ENCODE results near the gene C1orf167. TPM values are rescaled to one million over a fixed set of nuclear protein-coding genes. Genes with fewer than 3 reads are reported as not detected.

Gene C1orf167
- total RNA-seq, 1 donor from 2014 or later = not detected

- H3K9me3 Mint-ChIP-seq = no peaks in the 10 kb centered on the region
- Histone ChIP-seq H3K4me1 (peaks cover 15% of the 10 kb centered on the region), H3K27ac (no peak overlapping the region), H3K27me3 (no peaks in the 10 kb centered on the region), H3K9ac (no peak overlapping the region), H3K9me3 (ENCODE audit: low read depth) (no peaks in the 10 kb centered on the region), H3K36me3 (no peaks in the 10 kb centered on the region), H3K79me2 (ENCODE audit: low read depth) (no peaks in the 10 kb centered on the region), H2AFZ (replicated peaks) (no peak overlapping the region), H4K20me1 (ENCODE audit: low read depth) (no peaks in the 10 kb centered on the region), H3K4me3 (no peak overlapping the region), H3F3A (ENCODE audit: low read depth) (peaks cover 13% of the 10 kb centered on the region), H3K4me2 (no peak overlapping the region)
- no peaks in the 10 kb centered on the region for H3K27me3 Mint-ChIP-seq (ENCODE audit: insufficient read depth, low read depth)
- peak; percentile 1 for DNase-seq (ENCODE audit: low spot score)
- TF ChIP-seq EZH2 (IDR thresholded peaks at IDR 0.05) (no peak), EZH2phosphoT487 (IDR thresholded peaks at IDR 0.05) (no peak)
- TF ChIP-seq, protein P1, sequence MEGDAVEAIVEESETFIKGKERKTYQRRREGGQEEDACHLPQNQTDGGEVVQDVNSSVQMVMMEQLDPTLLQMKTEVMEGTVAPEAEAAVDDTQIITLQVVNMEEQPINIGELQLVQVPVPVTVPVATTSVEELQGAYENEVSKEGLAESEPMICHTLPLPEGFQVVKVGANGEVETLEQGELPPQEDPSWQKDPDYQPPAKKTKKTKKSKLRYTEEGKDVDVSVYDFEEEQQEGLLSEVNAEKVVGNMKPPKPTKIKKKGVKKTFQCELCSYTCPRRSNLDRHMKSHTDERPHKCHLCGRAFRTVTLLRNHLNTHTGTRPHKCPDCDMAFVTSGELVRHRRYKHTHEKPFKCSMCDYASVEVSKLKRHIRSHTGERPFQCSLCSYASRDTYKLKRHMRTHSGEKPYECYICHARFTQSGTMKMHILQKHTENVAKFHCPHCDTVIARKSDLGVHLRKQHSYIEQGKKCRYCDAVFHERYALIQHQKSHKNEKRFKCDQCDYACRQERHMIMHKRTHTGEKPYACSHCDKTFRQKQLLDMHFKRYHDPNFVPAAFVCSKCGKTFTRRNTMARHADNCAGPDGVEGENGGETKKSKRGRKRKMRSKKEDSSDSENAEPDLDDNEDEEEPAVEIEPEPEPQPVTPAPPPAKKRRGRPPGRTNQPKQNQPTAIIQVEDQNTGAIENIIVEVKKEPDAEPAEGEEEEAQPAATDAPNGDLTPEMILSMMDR (IDR thresholded peaks at IDR 0.05) = no peak
- H3K27ac Mint-ChIP-seq = peak overlapping the region; percentile 83
- H3K4me1 Mint-ChIP-seq = peaks cover 8% of the 10 kb centered on the region
- H3K36me3 Mint-ChIP-seq = peaks cover 7% of the 10 kb centered on the region
- no peak overlapping the region for H3K4me3 Mint-ChIP-seq
Observed at GRCh38 chr1:11789126-11790067, 27.4 kb downstream of the C1orf167 start.

DNA sequence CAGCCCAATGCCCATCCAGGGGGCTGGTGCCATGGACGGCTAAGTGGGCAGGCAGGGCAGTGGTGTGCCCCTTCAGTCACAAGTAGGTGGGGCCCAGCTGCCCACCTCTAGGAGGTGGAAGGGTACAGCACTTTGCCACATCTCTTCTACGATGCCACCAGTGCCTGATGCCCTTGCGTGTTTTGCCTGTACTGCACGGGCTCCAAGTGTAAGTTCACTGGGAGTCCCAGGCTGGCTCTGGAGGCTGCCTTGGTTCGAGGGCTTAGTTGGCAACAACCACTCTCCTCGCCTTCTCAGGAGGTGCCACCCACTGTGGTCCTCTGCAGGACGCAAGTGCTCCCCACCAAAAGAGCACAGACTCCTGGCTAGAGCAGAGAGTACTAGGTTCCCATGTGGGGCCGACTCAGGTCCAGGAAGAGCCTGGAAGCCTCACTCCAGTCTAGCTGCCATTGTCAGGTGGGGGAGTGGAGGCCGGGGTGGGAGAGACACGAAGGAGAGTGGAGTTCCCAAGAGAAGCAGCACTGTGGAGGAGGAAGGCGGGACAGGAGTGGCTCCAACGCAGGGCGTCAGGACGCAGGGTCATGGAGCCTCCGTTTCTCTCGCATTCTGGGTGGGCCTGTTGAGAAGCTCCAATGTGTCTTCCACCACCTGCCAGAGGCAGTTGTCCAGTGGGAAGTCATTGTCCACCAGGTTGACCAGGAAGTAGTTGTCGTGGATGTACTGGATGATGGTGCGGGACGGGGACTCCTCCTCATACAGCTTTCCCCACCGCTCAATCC lies 28.3 kb downstream of the C1orf167 start:
- H3K4me3 Mint-ChIP-seq = no peak overlapping the region
- no peaks in the 10 kb centered on the region for H3K27me3 ChIP-seq
- H3K9me3 ChIP-seq (ENCODE audit: low read depth) = no peaks in the 10 kb centered on the region
- H3K4me1 ChIP-seq = peaks cover 12% of the 10 kb centered on the region
- H3K4me3 ChIP-seq = no peak overlapping the region
- peak overlapping the region; percentile 9 for H3K27ac Mint-ChIP-seq
- no peaks in the 10 kb centered on the region for H3K79me2 ChIP-seq (ENCODE audit: low read depth)
- no peaks in the 10 kb centered on the region for H3K9me3 Mint-ChIP-seq
- no peaks in the 10 kb centered on the region for H4K20me1 ChIP-seq (ENCODE audit: low read depth)
- H3K4me2 ChIP-seq = no peak overlapping the region
- H2AFZ ChIP-seq (replicated peaks) = no peak overlapping the region
- peaks cover 10% of the 10 kb centered on the region for H3F3A ChIP-seq (ENCODE audit: low read depth)
- H3K36me3 ChIP-seq = no peaks in the 10 kb centered on the region
- H3K9ac ChIP-seq = no peak overlapping the region
- TF ChIP-seq EZH2 (IDR thresholded peaks at IDR 0.05) (no peak), EZH2phosphoT487 (IDR thresholded peaks at IDR 0.05) (no peak)
- TF ChIP-seq, protein P1 (IDR thresholded peaks at IDR 0.05) = no peak
- no peaks in the 10 kb centered on the region for H3K27me3 Mint-ChIP-seq (ENCODE audit: insufficient read depth, low read depth)
- DNase-seq (ENCODE audit: low spot score) = peak; percentile 1
- peaks cover 8% of the 10 kb centered on the region for H3K4me1 Mint-ChIP-seq
- H3K27ac ChIP-seq = no peak overlapping the region
- peaks cover 10% of the 10 kb centered on the region for H3K36me3 Mint-ChIP-seq

- Mint-ChIP-seq H3K4me3 (no peak overlapping the region), H3K9me3 (no peaks in the 10 kb centered on the region), H3K27ac (peak overlapping the region; percentile 9), H3K36me3 (peaks cover 14% of the 10 kb centered on the region), H3K27me3 (ENCODE audit: insufficient read depth, low read depth) (no peaks in the 10 kb centered on the region), H3K4me1 (peaks cover 5% of the 10 kb centered on the region)
- Histone ChIP-seq H3K4me2 (no peak overlapping the region), H3K27ac (no peak overlapping the region), H3K36me3 (no peaks in the 10 kb centered on the region), H3K9me3 (ENCODE audit: low read depth) (no peaks in the 10 kb centered on the region), H3K4me1 (peaks cover 12% of the 10 kb centered on the region), H4K20me1 (ENCODE audit: low read depth) (no peaks in the 10 kb centered on the region), H3K79me2 (ENCODE audit: low read depth) (no peaks in the 10 kb centered on the region), H3K27me3 (no peaks in the 10 kb centered on the region), H3K4me3 (no peak overlapping the region), H3K9ac (no peak overlapping the region), H2AFZ (replicated peaks) (no peak overlapping the region), H3F3A (ENCODE audit: low read depth) (peaks cover 10% of the 10 kb centered on the region)
- TF ChIP-seq, protein P1 (IDR thresholded peaks at IDR 0.05) = no peak
- TF ChIP-seq EZH2phosphoT487 (IDR thresholded peaks at IDR 0.05) = no peak
- no peak for TF ChIP-seq EZH2 (IDR thresholded peaks at IDR 0.05)
- DNase-seq (ENCODE audit: low spot score) = peak; percentile 1
Observed at GRCh38 chr1:11790880-11791715, 29.1 kb downstream of the C1orf167 start.
